SK-N-SH (cell line): ENCODE data around the gene COL20A1. TPM values are rescaled to one million over a fixed set of nuclear protein-coding genes. Genes with fewer than 3 reads are reported as not detected.

ENCODE experiments used
- CTCF ChIA-PET: fragments of 300-600, 350-600 bp; formaldehyde crosslinking; extraction: SDS; loops from one replicate; lab custom pipeline; 2021; lab: Yijun Ruan, JAX
- POLR2A ChIA-PET: fragments of 350-600 bp; sonication (Branson Sonifier 250); formaldehyde crosslinking; extraction: SDS; loops from one replicate; lab custom pipeline; 2020; ENCODE audit warnings: antibody characterized with exemption, inconsistent platforms; lab: Yijun Ruan, JAX
- DNase-seq: peaks from one replicate; pipeline ENCODE4 v3.0.0; 2012
- H2AFZ ChIP-seq: fragments of 200-600 bp; sonication (generic); 2 replicates; pipeline ENCODE4 v1.8.1; 2016; ENCODE audit warnings: antibody characterized with exemption, mild to moderate bottlenecking, low read depth
- H3F3A ChIP-seq: fragments of 200-600 bp; sonication (generic); replicated peaks from 2 replicates; pipeline ENCODE3; 2016; ENCODE audit warnings: antibody characterized with exemption, mild to moderate bottlenecking; ENCODE audit not compliant: insufficient read depth
- H3K27ac ChIP-seq, 2 experiments: fragments of 200-500 bp in 1 of 2; fragments of 200-600 bp in 1 of 2; sonication (Bioruptor generic) in 1 of 2; sonication (generic), shearing (Covaris generic) in 1 of 2; 2 replicates each; pipeline versions ENCODE4 v1.5.1 to v1.6.1; 2014 to 2016; ENCODE audit warnings: low read depth in 2 of 2, inconsistent platforms in 1 of 2, low read length in 1 of 2, mild to moderate bottlenecking in 1 of 2, mixed read lengths in 1 of 2
- H3K27me3 ChIP-seq: fragments of 200-600 bp; sonication (generic), shearing (Covaris generic); 2 replicates; pipeline ENCODE4 v1.6.1; 2016; ENCODE audit warnings: mixed run types; ENCODE audit not compliant: insufficient read depth
- H3K36me3 ChIP-seq, 2 experiments: fragments of 200-500 bp in 1 of 2; fragments of 200-600 bp in 1 of 2; sonication (Bioruptor generic) in 1 of 2; sonication (generic) in 1 of 2; replicated peaks in 1 of 2; 2 replicates each; pipeline versions ENCODE3 to v1.5.1; 2014 to 2016; ENCODE audit warnings: low read length in 1 of 2, mild to moderate bottlenecking in 1 of 2; ENCODE audit not compliant: insufficient read depth in 2 of 2, control insufficient read depth in 1 of 2
- H3K4me1 ChIP-seq, 2 experiments: fragments of 200-500 bp in 1 of 2; fragments of 200-600 bp in 1 of 2; sonication (Bioruptor generic) in 1 of 2; sonication (generic), shearing (Covaris generic) in 1 of 2; 2 replicates each; pipeline versions ENCODE4 v1.5.1 to v1.6.1; 2014 to 2016; ENCODE audit warnings: low read depth in 1 of 2, low read length in 1 of 2, mixed run types in 1 of 2; ENCODE audit not compliant: insufficient read depth in 2 of 2, control insufficient read depth in 1 of 2
- H3K4me2 ChIP-seq: fragments of 200-600 bp; sonication (generic), shearing (Covaris generic); 2 replicates; pipeline ENCODE4 v1.6.1; 2017; ENCODE audit warnings: mixed run types
- H3K4me3 ChIP-seq, 2 experiments: fragments of 200-500 bp in 1 of 2; fragments of 200-600 bp in 1 of 2; sonication (Bioruptor generic) in 1 of 2; sonication (generic), shearing (Covaris generic) in 1 of 2; 2 replicates each; pipeline versions ENCODE4 v1.5.1 to v1.8.1; 2014 to 2016; ENCODE audit warnings: low read depth in 2 of 2, inconsistent platforms in 1 of 2, low read length in 1 of 2, mild to moderate bottlenecking in 1 of 2, mixed read lengths in 1 of 2, moderate library complexity in 1 of 2
- H3K79me2 ChIP-seq: fragments of 200-600 bp; sonication (generic); 2 replicates; pipeline ENCODE4 v1.8.1; 2017; ENCODE audit warnings: mild to moderate bottlenecking; ENCODE audit not compliant: insufficient read depth
- H3K9ac ChIP-seq: fragments of 200-600 bp; sonication (generic); 2 replicates; pipeline ENCODE4 v1.6.1; 2017; ENCODE audit warnings: mixed run types
- H3K9me2 ChIP-seq: fragments of 200-600 bp; sonication (generic); 2 replicates; pipeline ENCODE4 v1.6.1; 2017; ENCODE audit warnings: mixed run types
- H3K9me3 ChIP-seq: fragments of 200-600 bp; sonication (generic); 2 replicates; pipeline ENCODE4 v1.6.1; 2017; ENCODE audit warnings: mixed run types, mild to moderate bottlenecking, moderate library complexity
- H4K20me1 ChIP-seq: fragments of 200-600 bp; sonication (generic); 2 replicates; pipeline ENCODE4 v1.6.1; 2017; ENCODE audit warnings: mild to moderate bottlenecking, mixed run types; ENCODE audit not compliant: insufficient read depth
- EP300 ChIP-seq, 2 experiments: IDR thresholded peaks; 2 replicates each; pipeline versions ENCODE4 v1.4.0 to v1.6.1; 2012; ENCODE audit warnings: borderline replicate concordance in 1 of 2, low read depth in 1 of 2, low read length in 1 of 2
- FOSL2 ChIP-seq: IDR thresholded peaks from 2 replicates; pipeline ENCODE4 v1.4.0; 2012; ENCODE audit warnings: low read depth, mild to moderate bottlenecking, moderate library complexity, borderline replicate concordance
- FOXJ3 ChIP-seq: sonication (generic); formaldehyde crosslinking; IDR thresholded peaks from 2 replicates; pipeline ENCODE4 v1.5.1; 2020; ENCODE audit warnings: mild to moderate bottlenecking, missing genetic modification reagents
- FOXM1 ChIP-seq: IDR thresholded peaks from 2 replicates; pipeline ENCODE4 v1.4.0; 2012; ENCODE audit warnings: low read depth, mild to moderate bottlenecking
- GABPA ChIP-seq: IDR thresholded peaks from 2 replicates; pipeline ENCODE4 v1.4.0; 2012; ENCODE audit warnings: low read depth, mild to moderate bottlenecking
- MAX ChIP-seq: IDR thresholded peaks from 2 replicates; pipeline ENCODE4 v1.4.0; 2012; ENCODE audit warnings: low read depth
- MEF2A ChIP-seq: IDR thresholded peaks from 2 replicates; pipeline ENCODE4 v1.4.0; 2012; ENCODE audit warnings: low read depth, borderline replicate concordance
- NFIC ChIP-seq: IDR thresholded peaks from 2 replicates; pipeline ENCODE4 v1.4.0; 2012; ENCODE audit warnings: borderline replicate concordance
- PBX3 ChIP-seq: IDR thresholded peaks from 2 replicates; pipeline ENCODE4; 2012
- RAD21 ChIP-seq: IDR thresholded peaks from 2 replicates; pipeline ENCODE4 v1.6.1; 2012; ENCODE audit warnings: mild to moderate bottlenecking, low read length
- RCOR1 ChIP-seq: fragments of 150-350 bp; IDR thresholded peaks from 2 replicates; pipeline ENCODE4 v1.6.1; 2017; ENCODE audit warnings: antibody characterized with exemption, low read length
- RFX5 ChIP-seq: IDR thresholded peaks from 2 replicates; pipeline ENCODE4 v1.6.1; 2012; ENCODE audit warnings: mild to moderate bottlenecking, improper control_type of control experiment, low read length
- RXRA ChIP-seq: IDR thresholded peaks from 2 replicates; pipeline ENCODE4 v1.4.0; 2012; ENCODE audit warnings: low read depth, mild to moderate bottlenecking, borderline replicate concordance
- SIN3A ChIP-seq: IDR thresholded peaks from 2 replicates; pipeline ENCODE4 v1.6.1; 2012; ENCODE audit warnings: low read depth, mild to moderate bottlenecking, low read length, moderate library complexity, borderline replicate concordance
- TAF1 ChIP-seq: IDR thresholded peaks from 2 replicates; pipeline ENCODE4 v1.6.1; 2012; ENCODE audit warnings: low read depth, mild to moderate bottlenecking, low read length, moderate library complexity, borderline replicate concordance
- TCF12 ChIP-seq: IDR thresholded peaks from 2 replicates; pipeline ENCODE4 v1.4.0; 2012
- TEAD4 ChIP-seq: IDR thresholded peaks from 2 replicates; pipeline ENCODE4 v1.4.0; 2012; ENCODE audit warnings: mild to moderate bottlenecking, borderline replicate concordance; ENCODE audit not compliant: insufficient read depth
- USF1 ChIP-seq: IDR thresholded peaks from 2 replicates; pipeline ENCODE4 v1.4.0; 2012; ENCODE audit warnings: low read depth, borderline replicate concordance
- USF2 ChIP-seq: fragments of 150-350 bp; IDR thresholded peaks from 2 replicates; pipeline ENCODE4 v1.6.1; 2017; ENCODE audit warnings: antibody characterized with exemption, low read length, low read depth, borderline replicate concordance
- YY1 ChIP-seq: IDR thresholded peaks from 2 replicates; pipeline ENCODE4 v1.4.0; 2012; ENCODE audit warnings: low read depth, mild to moderate bottlenecking
- WGBS: methylation state at CpG from one replicate; pipeline ENCODE4 v1.1.6; 2017; ENCODE audit warnings: low lambda C conversion rate; 5-methylcytosine and 5-hydroxymethylcytosine counted together
- polyA plus RNA-seq, 3 experiments: library from polyadenylated mRNA; depleted of rRNA; stranded (reverse); fragments of >200 nt; gene quantifications; 2 replicates each; pipeline ENCODE4 v1.2.3, GENCODE V29; 2012

Gene COL20A1
- polyA plus RNA-seq, 1 of the 3 experiments (the other 2 are of a cell fraction) = not detected

- CTCF ChIA-PET = interaction anchor here (6.4 kb wide), 1 partner anchor 12 kb away, joined by 43 read pairs; no protein-coding TSS in a partner anchor
Observed at GRCh38 chr20:63321148-63321831, 28.3 kb downstream of the COL20A1 start.

GRCh38 chr20:63322146-63322932 lies 29.4 kb downstream of the COL20A1 start:
- CTCF ChIA-PET = interaction anchor here (6.4 kb wide), 1 partner anchor 13 kb away, joined by 43 read pairs; no protein-coding TSS in a partner anchor
- H3K4me1 ChIP-seq = no peaks in the 10 kb centered on the region; a peak in 1 of 4 replicates
- TF ChIP-seq FOXM1 (no peak), MEF2A (no peak), TCF12 (no peak), SIN3A (no peak), RXRA (no peak), USF2 (no peak), RAD21 (no peak), EP300 (IDR thresholded peaks at IDR 0.05; ENCODE audit: borderline replicate concordance in 1 of 2, low read depth in 1 of 2, low read length in 1 of 2) (no peak), FOXJ3 (CRISPR knock-in tag) (no peak), RFX5 (no peak), RCOR1 (no peak), YY1 (no peak), TEAD4 (no peak), USF1 (no peak)

More at GRCh38 chr20:63321148-63321831, 28.3 kb downstream of the COL20A1 start:
- Histone ChIP-seq H3K36me3 (no peaks in the 10 kb centered on the region), H3K9ac (no peak overlapping the region)
- TF ChIP-seq GABPA (no peak), EP300 (IDR thresholded peaks at IDR 0.05; ENCODE audit: borderline replicate concordance in 1 of 2, low read depth in 1 of 2, low read length in 1 of 2) (no peak), TAF1 (no peak), PBX3 (no peak), NFIC (no peak), FOSL2 (no peak), USF2 (no peak), RFX5 (no peak), MAX (no peak)
- TF ChIP-seq, all 33 proteins: peak for 0
- H3K4me1 ChIP-seq = no peaks in the 10 kb centered on the region; a peak in 1 of 4 replicates
- POLR2A ChIA-PET = no interaction called here
- H3K9me3 ChIP-seq = no peaks in the 10 kb centered on the region
- no peak for DNase-seq
- H3K4me3 ChIP-seq = no peak overlapping the region
- no peak overlapping the region for H2AFZ ChIP-seq
- H3K27ac ChIP-seq = no peak overlapping the region
- H3K9me2 ChIP-seq = no peaks in the 10 kb centered on the region
- WGBS = 60% methylated on average over 12 of the region's 20 CpGs
- no peaks in the 10 kb centered on the region; the same call in 1 of the 2 replicates for H3K27me3 ChIP-seq
- H3K4me2 ChIP-seq = no peak overlapping the region
- H3K79me2 ChIP-seq = no peaks in the 10 kb centered on the region
- no peaks in the 10 kb centered on the region for H3F3A ChIP-seq
- no peaks in the 10 kb centered on the region for H4K20me1 ChIP-seq

More at GRCh38 chr20:63322146-63322932, 29.4 kb downstream of the COL20A1 start:
- POLR2A ChIA-PET = no interaction called here
- H3K27me3 ChIP-seq = no peaks in the 10 kb centered on the region; the same call in 1 of the 2 replicates
- no peaks in the 10 kb centered on the region for H3K9me2 ChIP-seq
- no peak overlapping the region for H3K27ac ChIP-seq
- 64% methylated on average over 19 of the region's 34 CpGs for WGBS
- H3K4me2 ChIP-seq = no peak overlapping the region
- no peaks in the 10 kb centered on the region for H3K36me3 ChIP-seq
- no peaks in the 10 kb centered on the region for H3F3A ChIP-seq
- no peak overlapping the region for H2AFZ ChIP-seq
- H4K20me1 ChIP-seq = no peaks in the 10 kb centered on the region
- H3K79me2 ChIP-seq = no peaks in the 10 kb centered on the region
- H3K9ac ChIP-seq = no peak overlapping the region
- no peak for DNase-seq
- H3K4me3 ChIP-seq = no peak overlapping the region
- H3K9me3 ChIP-seq = no peaks in the 10 kb centered on the region
